HepG2 (cell line): ENCODE data around the gene ALDH3B1. TPM values are rescaled to one million over a fixed set of nuclear protein-coding genes. Genes with fewer than 3 reads are reported as not detected.
"Not testable (repeated sequence)": the region's sequence is repeated elsewhere in the genome, so short reads cannot be mapped to it uniquely, and the experiment has no call there.

Source experiments
- ATAC-seq: fragments of 200-7000 bp; cut with Tn5 transposase; 3 replicates; pipeline ENCODE4 v1.9.1; 2020; ENCODE audit warnings: mild to moderate bottlenecking, moderate library complexity
- BruUV-seq: library from RNA; stranded (reverse); fragments of 400-500 nt; replicated peaks from 2 replicates; lab custom pipeline; 2021; lab: Mats Ljungman, UMichigan
- CTCF ChIA-PET: fragments of 300-600 bp; formaldehyde crosslinking; extraction: SDS; loops from one replicate; lab custom pipeline; 2021; ENCODE audit warnings: low total read pairs, inconsistent platforms, low intra/inter-chr PET ratio; lab: Yijun Ruan, JAX
- POLR2A ChIA-PET: fragments of 350-600 bp; sonication (Branson Sonifier 250); formaldehyde crosslinking; loops from one replicate; lab custom pipeline; 2020; ENCODE audit warnings: antibody characterized with exemption, inconsistent platforms; lab: Yijun Ruan, JAX
- DNase-seq: peaks from one replicate; pipeline ENCODE4 v3.0.0-alpha.2; 2015; ENCODE audit warnings: low spot score
- FAIRE-seq: peaks from 3 replicates; lab custom pipeline; 2011; peaks lifted over from hg19 to GRCh38; lab: Jason Lieb, UNC
- H2AFZ ChIP-seq: one replicate; pipeline ENCODE4 v1.6.1; 2011; ENCODE audit warnings: low read length, inconsistent platforms
- H3K27ac ChIP-seq: fragments of 300-600 bp; 3 replicates; pipeline ENCODE4 v1.8.0; 2011; ENCODE audit warnings: mixed run types, mild to moderate bottlenecking, mixed read lengths, low read length, inconsistent platforms; ENCODE audit not compliant: insufficient read depth; ENCODE audit errors: extremely low read length
- H3K27me3 ChIP-seq, 2 experiments: fragments of 200-600 bp in 1 of 2; 2 replicates in 1 of 2; 3 replicates in 1 of 2; pipeline versions ENCODE4 v1.6.0 to v1.8.0; 2011; ENCODE audit warnings: low read length in 2 of 2, mild to moderate bottlenecking in 2 of 2, moderate library complexity in 2 of 2, inconsistent platforms in 1 of 2; ENCODE audit not compliant: insufficient read depth in 2 of 2, control insufficient read depth in 1 of 2
- H3K36me3 ChIP-seq, 2 experiments: fragments of 200-600 bp in 1 of 2; replicated peaks in 1 of 2; 2 replicates in 1 of 2; 3 replicates in 1 of 2; pipeline versions ENCODE4 v1.5.1 to v1.8.0; 2011; ENCODE audit warnings: low read length in 2 of 2, inconsistent platforms in 1 of 2; ENCODE audit not compliant: insufficient read depth in 2 of 2, control insufficient read depth in 1 of 2
- H3K4me1 ChIP-seq: 2 replicates; pipeline ENCODE4 v1.5.1; 2012; ENCODE audit warnings: low read length, inconsistent platforms; ENCODE audit not compliant: insufficient read depth
- H3K4me2 ChIP-seq: 2 replicates; pipeline ENCODE4 v1.6.0; 2011; ENCODE audit warnings: low read depth, low read length, inconsistent platforms
- H3K4me3 ChIP-seq, 3 experiments: fragments of 200-600 bp in 1 of 3; sonication (generic), shearing (Covaris generic) in 1 of 3; replicated peaks in 1 of 3; 2 replicates each; pipeline ENCODE4 v1.5.1; 2011 to 2016; ENCODE audit warnings: low read length in 3 of 3, inconsistent platforms in 2 of 3, low read depth in 2 of 3, mild to moderate bottlenecking in 2 of 3, control low read depth in 1 of 3, mixed read lengths in 1 of 3; ENCODE audit not compliant: insufficient read depth in 1 of 3
- H3K79me2 ChIP-seq: one replicate; pipeline ENCODE4 v1.6.1; 2011; ENCODE audit warnings: low read length, inconsistent platforms; ENCODE audit not compliant: insufficient read depth
- H3K9ac ChIP-seq: 2 replicates; pipeline ENCODE4 v1.6.0; 2011; ENCODE audit warnings: mild to moderate bottlenecking, low read depth, low read length, inconsistent platforms; ENCODE audit not compliant: insufficient read depth
- H3K9me3 ChIP-seq: 2 replicates; pipeline ENCODE4 v1.5.1; 2012; ENCODE audit warnings: mild to moderate bottlenecking, low read length
- H4K20me1 ChIP-seq: 2 replicates; pipeline ENCODE4 v1.6.0; 2011; ENCODE audit warnings: inconsistent platforms, mild to moderate bottlenecking, low read length, moderate library complexity; ENCODE audit not compliant: insufficient read depth
- ZBTB33 ChIP-seq: sonication (generic); formaldehyde crosslinking; IDR thresholded peaks from 2 replicates; pipeline ENCODE4 v1.4.0; 2020; ENCODE audit warnings: missing genetic modification reagents
- WGBS: methylation state at CpG from one replicate; pipeline ENCODE4 v1.1.6; 2017; ENCODE audit warnings: low lambda C conversion rate; 5-methylcytosine and 5-hydroxymethylcytosine counted together
- in situ Hi-C: cut with HindIII; loops from 2 replicates; pipeline ENCODE4 v1.10.0; 2017; ENCODE audit warnings: low pct_unique_long_range_greater_than_20kb; ENCODE audit not compliant: extremely low pct_ligation_motif_present
- intact Hi-C: fragments of 100-400 bp; cut with micrococcal nuclease; formaldehyde crosslinking; loops from one replicate; pipeline ENCODE4 v1.10.0; 2022; ENCODE audit not compliant: unreplicated experiment
- polyA plus RNA-seq, 8 experiments: library from polyadenylated mRNA; depleted of rRNA in 3 of 8; stranded (reverse) in 7 of 8; unstranded in 1 of 8; fragments of >200 nt; fragmentation: Illumina TruSeq in 4 of 8; extraction: Trizol in 4 of 8; gene quantifications; 2 replicates each; pipeline versions ENCODE4 v1.2.1 to v1.2.3, GENCODE V29; 2011 to 2016; ENCODE audit warnings: low read depth in 4 of 8, missing spikeins in 1 of 8, mixed read lengths in 1 of 8; ENCODE audit not compliant: insufficient read depth in 1 of 8
- total RNA-seq, 5 experiments: library from RNA; depleted of rRNA; stranded (reverse); fragments of >200 nt; fragmentation: Illumina TruSeq; extraction: Trizol; gene quantifications; 2 replicates each; pipeline ENCODE4 v1.2.3, GENCODE V29; 2016; ENCODE audit warnings: low read depth in 1 of 5

ALDH3B1 gene
- total and polyA plus RNA-seq, 2 of the 13 experiments (the other 11 are each of a cell fraction or from before 2014, with no cell fraction given), result 4.0 to 6.7 TPM

DNA sequence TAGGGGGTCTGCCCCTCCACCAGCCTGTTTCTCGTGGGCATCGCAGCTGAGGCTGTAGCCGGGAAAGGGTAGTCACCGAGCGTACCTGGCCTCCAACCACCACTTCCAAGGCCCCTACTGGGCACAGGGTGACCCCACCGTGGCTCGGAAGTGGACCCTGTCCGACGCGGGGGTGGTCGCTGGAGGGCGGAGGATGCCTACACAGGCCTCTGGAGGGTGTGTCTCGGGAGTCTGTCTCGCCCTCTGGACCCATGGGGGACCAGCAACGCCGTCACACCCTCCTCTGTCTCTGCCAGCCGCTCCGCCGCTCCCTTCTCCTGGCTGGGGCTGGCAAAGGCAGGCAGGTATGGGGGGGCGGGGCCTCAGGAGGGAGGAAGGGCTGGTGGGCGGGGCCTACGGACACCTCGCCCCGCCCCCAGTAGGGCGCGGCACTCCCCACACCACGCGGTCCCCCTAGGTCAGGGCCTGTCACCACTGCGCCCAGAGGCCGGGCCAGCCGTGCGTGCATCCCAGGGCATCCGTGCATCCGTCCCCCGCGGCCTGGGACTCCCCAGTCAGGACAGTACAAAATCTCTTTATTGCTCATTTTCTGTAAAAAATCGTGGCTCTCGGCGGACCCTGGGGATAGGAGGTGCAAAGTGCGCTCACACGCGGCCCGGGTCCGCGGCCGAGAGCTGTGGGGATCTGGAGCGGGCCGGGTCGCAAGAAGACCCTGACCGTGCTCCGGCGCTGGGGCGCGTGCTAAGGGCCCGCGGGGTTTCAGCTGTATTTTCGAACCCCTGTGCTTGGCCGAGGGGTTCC lies 19.4 kb upstream of the ALDH3B1 start:
- POLR2A ChIA-PET, H3K9me3 ChIP-seq, DNase-seq, CTCF ChIA-PET, in situ Hi-C loops, intact Hi-C loops, H3K4me1 ChIP-seq, H3K27ac ChIP-seq, H3K36me3 ChIP-seq, FAIRE-seq, H3K4me2 ChIP-seq, H2AFZ ChIP-seq, ATAC-seq, H3K79me2 ChIP-seq, H4K20me1 ChIP-seq, BruUV-seq, H3K9ac ChIP-seq, H3K4me3 ChIP-seq, H3K27me3 ChIP-seq: not testable (repeated sequence)
- 0 out of 2 replicates have a peak, but pooled peaks have one; percentile 6 for TF ChIP-seq ZBTB33 (CRISPR knock-in tag)
- 95% methylated on average over 23 of the region's 58 CpGs for WGBS

GRCh38 chr11:67991347-67992121 lies 18.6 kb upstream of the ALDH3B1 start:
- H3K4me3 ChIP-seq, H3K36me3 ChIP-seq, DNase-seq, POLR2A ChIA-PET, FAIRE-seq, H3K9me3 ChIP-seq, BruUV-seq, in situ Hi-C loops, H3K27ac ChIP-seq, H3K27me3 ChIP-seq, H3K79me2 ChIP-seq, H4K20me1 ChIP-seq, ATAC-seq, H3K9ac ChIP-seq, H3K4me1 ChIP-seq, CTCF ChIA-PET, H3K4me2 ChIP-seq, H2AFZ ChIP-seq, intact Hi-C loops: not testable (repeated sequence)
- 88% methylated on average over 26 of the region's 70 CpGs for WGBS
